GM12875 (cell line): ENCODE results near the gene RABGAP1L.
"Not testable (repeated sequence)": the region's sequence is repeated elsewhere in the genome, so short reads cannot be mapped to it uniquely, and the experiment has no call there.

Experiments used
- H3K4me3 ChIP-seq: one replicate; pipeline ENCODE4 v1.5.1; 2011; ENCODE audit warnings: low read depth, low read length, control low read depth
- TF ChIP-seq, protein P1 (sequence below): IDR thresholded peaks from 2 replicates; pipeline ENCODE4 v1.5.1; 2011; ENCODE audit warnings: low read depth, mild to moderate bottlenecking, control low read depth, inconsistent platforms, low read length, moderate library complexity, borderline replicate concordance; ENCODE audit not compliant: insufficient read depth

The RABGAP1L gene

DNA sequence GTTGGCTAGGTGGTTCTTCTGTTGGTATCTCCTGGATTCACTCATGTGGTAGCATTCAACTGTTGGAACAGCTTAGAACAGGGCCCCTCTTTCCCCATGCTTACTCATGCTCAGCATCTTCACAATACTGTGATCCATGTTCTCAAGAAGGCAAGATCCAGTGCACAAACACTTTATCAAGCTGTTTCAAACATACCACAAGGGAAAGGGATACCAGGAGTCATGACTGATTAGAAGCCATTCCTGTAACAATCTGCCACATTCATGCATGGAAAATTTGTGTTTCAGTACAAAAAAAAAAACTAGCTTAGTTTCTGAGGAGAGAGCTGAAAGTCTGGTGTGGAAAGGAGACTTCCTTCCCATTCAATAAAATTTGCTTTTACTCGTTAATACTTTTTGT lies 670.7 kb downstream of the RABGAP1L start:
- no peak overlapping the region for H3K4me3 ChIP-seq
- TF ChIP-seq, protein P1, sequence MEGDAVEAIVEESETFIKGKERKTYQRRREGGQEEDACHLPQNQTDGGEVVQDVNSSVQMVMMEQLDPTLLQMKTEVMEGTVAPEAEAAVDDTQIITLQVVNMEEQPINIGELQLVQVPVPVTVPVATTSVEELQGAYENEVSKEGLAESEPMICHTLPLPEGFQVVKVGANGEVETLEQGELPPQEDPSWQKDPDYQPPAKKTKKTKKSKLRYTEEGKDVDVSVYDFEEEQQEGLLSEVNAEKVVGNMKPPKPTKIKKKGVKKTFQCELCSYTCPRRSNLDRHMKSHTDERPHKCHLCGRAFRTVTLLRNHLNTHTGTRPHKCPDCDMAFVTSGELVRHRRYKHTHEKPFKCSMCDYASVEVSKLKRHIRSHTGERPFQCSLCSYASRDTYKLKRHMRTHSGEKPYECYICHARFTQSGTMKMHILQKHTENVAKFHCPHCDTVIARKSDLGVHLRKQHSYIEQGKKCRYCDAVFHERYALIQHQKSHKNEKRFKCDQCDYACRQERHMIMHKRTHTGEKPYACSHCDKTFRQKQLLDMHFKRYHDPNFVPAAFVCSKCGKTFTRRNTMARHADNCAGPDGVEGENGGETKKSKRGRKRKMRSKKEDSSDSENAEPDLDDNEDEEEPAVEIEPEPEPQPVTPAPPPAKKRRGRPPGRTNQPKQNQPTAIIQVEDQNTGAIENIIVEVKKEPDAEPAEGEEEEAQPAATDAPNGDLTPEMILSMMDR: no peak

DNA sequence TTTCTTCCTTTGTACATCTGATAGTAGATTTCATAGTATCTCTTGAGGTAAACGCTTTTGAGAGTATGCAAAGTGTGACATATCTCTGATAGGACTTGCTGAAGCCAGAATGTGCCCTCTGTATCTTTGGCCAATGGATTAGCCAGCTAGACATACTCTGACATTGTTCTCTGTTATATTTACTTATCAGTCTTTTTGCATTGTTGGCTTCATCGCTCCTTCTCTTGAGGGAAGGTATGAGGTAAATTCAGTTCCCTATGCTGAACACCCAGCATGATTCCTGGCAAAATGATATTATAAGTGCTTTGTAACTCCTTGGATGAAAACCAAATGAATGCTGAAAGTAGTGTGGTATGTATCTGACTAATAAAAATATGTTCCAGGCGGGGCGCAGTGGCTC lies 677.2 kb downstream of the RABGAP1L start:
- no peak overlapping the region for H3K4me3 ChIP-seq
- TF ChIP-seq, protein P1: no peak

DNA sequence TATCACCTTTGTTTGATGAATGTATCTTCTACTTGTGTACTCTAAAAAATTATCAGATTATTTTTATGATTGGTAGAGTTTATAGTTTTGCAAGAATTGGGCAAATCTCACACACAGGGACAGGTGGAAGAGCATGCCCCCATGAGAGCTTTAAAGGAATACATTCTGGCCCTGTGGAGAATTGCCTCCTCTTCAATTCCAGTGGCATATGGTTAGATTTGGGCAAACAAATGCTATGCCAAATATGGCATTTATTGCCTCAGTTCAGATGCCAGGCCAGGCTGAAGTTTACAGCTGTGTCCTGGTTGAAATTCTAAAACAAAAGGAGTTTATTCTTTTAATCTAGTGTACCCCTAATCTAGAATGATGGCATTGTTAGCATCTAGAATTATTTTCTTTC lies 678.1 kb downstream of the RABGAP1L start:
- TF ChIP-seq, protein P1: no peak
- H3K4me3 ChIP-seq: no peak overlapping the region

DNA sequence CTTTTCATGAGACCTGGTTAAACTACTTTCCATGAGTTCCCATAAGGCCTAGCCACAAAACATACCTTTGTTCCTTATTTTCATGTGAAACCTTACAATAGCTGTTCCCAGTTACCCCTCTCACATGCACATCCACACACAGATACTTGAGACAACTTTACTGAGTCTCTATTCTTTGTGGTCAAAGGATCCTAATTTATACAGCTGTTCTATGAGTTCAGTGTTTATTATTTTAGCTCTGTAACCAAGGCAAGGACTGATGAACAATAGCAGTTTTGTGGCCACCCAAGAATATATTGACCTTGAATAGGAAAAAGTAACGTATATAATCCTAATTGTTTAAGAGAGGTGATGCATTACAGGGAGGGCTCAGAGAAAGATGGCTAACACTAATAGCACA lies 679.9 kb downstream of the RABGAP1L start:
- H3K4me3 ChIP-seq: no peak overlapping the region

DNA sequence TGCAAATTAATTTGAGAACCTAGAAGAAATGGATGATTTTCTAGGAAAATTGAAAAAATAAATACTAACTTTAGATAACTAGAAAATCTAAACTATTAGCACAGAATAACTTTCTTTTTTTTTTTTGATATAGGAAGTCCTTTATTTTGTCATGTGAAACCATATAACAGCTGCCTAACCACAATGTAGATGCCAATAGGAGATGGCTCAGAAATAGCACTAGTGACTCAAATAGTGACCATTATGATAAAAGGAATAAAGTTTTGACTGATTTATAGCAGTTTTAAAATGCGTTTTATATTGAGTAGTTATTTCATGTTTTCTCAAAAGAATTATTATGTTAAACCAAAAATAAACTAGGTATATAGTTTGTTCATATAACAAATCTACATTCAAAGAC lies 682.4 kb downstream of the RABGAP1L start:
- no peak overlapping the region for H3K4me3 ChIP-seq
- TF ChIP-seq, protein P1: no peak

More for the DNA sequence above, 679.9 kb downstream of the RABGAP1L start:
- TF ChIP-seq, protein P1: no peak

DNA sequence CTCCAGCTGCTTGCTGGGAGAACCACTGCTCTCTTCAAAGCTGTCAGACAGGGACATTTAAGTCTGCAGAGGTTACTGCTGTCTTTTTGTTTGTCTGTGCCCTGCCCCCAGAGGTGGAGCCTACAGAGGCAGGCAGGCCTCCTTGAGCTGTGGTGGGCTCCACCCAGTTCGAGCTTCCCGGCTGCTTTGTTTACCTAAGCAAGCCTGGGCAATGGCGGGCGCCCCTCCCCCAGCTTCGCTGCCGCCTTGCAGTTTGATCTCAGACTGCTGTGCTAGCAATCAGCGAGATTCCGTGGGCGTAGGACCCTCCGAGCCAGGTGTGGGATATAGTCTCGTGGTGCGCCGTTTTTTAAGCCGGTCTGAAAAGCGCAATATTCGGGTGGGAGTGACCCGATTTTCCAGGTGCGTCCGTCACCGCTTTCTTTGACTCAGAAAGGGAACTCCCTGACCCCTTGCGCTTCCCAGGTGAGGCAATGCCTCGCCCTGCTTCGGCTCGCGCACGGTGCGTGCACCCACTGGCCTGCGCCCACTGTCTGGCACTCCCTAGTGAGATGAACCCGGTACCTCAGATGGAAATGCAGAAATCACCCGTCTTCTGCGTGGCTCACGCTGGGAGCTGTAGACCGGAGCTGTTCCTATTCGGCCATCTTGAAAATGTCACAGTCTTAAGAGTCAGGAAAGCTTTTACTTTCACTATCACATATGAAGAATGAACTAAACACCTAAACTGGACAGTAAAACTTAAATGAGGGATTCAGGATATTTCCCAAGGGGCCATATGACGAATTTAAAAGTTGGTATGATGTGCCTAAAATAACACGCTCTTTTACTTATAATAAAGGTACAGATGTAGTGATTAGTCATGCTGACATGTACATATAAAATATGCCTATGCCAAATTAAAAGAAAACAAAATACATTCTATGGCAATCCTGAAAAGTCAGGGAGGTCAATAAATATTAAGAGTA lies 689.6 kb downstream of the RABGAP1L start:
- not testable (repeated sequence) for H3K4me3 ChIP-seq

DNA sequence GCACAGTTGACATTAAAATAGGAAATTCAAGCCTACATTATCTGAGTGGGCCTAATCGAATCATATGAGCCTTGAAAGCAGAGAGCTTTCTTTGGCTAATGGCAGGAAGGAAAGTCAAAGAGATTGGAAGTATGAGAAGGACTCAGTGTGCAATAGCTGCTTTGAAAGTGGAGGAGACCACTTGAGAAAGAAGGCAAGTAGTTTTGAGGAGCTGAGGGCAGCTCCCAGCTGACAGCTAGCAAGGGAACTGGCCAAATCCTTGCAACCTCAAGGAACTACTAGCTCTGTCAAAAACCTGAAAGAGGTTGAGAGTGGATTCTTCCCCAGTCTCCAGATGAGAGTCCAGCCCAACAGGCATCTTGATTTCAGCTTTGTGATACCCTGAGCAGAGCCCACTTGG lies 691.4 kb downstream of the RABGAP1L start:
- TF ChIP-seq, protein P1: no peak
- H3K4me3 ChIP-seq: no peak overlapping the region
